HG03457 (cell line): ENCODE measurements around the gene WDR72.
"Not testable (repeated sequence)": the region's sequence is repeated elsewhere in the genome, so short reads cannot be mapped to it uniquely, and the experiment has no call there.

Source experiments
- ATAC-seq: cut with Tn5 transposase; IDR thresholded peaks from one replicate; pipeline ENCODE4 v1.9.1; 2021; ENCODE audit warnings: moderate number of reproducible peaks; ENCODE audit not compliant: unreplicated experiment

The WDR72 gene

DNA sequence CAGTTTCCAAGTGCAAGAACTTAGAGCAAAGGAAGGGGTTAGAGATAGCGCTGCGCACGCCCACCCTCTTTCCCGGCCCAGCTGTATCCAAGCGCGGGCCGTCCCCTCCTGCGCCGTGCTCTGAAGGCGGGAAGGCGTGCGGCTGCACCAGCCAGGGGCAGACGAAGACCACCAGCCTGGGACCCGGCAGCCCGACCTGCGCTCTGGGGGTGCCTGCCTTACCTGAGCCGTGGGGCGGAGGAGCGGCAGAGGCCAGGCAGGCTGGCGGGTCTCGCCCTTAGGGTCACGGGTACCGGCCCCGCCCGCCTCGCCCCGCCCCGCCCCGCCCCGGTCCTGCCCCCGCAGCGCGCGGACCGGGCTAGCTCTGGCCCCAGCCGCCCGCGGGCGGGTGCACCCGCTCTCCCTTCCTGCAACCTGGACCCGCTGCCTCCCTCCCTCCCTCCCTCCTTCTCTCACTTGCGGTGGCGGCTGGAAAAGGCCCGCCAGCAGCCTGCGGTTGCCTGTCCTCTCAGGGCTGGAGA lies at the start of gene WDR72:
TSS of gene WDR72 (minus strand) at position 253 of the 521 bp plus-strand sequence. CDS start 26,514 bp downstream, outside the sequence.
- ATAC-seq, result no peak

GRCh38 chr15:53808058-53808706 lies 48.7 kb upstream of the WDR72 start:
- ATAC-seq, result no peak

DNA sequence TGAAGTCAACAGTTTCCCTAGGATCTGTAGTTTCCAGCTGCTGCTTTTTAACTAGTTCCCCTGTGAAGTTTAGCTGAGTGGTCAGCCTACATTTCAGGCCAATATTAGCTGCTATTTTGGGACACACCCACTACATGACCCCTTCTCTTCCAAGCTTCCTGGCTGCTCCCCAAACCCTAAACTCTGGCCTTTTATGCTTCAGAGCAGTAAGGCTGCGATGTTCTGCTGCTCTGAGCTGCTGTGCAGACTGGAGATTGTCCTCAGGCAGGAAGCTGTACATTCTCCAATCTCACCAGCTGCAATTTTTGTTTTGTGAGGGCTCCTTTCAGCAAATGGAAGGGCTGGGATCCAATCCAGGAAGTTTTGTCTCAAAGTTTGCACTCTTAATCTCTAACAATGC lies 48.0 kb upstream of the WDR72 start:
- ATAC-seq, result no peak

- ATAC-seq, result no peak
Measured at GRCh38 chr15:53802672-53803071, 43.2 kb upstream of the WDR72 start.

DNA sequence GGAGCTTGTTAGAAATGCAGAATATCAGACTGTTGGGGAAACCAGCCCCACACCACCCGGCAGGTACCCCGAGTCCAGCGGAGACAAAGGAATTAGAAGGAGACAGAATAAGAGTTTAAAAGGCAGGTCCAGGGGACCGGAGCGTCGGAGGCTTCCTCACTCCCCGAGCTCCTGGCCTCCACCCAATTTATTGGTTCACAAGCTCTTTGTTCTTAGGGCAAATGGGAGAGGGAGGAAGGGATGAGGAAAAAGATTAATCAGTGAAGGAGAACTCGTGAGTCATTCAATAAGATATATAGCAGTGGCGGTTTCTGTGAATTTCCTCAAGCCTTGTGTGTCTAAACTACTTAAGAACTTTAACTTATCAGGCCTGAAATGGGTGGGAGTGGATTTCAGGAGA lies 32.1 kb upstream of the WDR72 start:
- no peak for ATAC-seq

- no peak for ATAC-seq
Measured at GRCh38 chr15:53789654-53790375, 30.4 kb upstream of the WDR72 start.

DNA sequence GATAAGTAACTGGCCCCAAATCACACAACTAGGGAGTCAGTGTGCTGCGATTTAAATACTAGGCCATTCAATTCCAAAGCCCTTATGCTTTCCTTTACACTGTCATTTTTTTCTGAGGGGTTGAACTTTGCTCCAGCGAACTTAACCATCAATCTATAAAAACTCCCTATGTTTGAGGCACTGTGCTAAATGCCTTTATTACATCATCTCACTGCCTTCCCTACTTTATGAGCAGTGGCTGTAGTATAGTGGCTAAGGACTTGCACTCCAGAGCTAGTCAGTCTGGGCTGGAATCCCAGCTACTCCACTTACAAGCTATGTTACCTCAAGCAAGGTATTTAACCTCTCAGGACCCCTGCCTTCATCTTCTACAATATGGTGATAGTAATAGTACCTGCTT lies 26.9 kb upstream of the WDR72 start:
- ATAC-seq, result no peak

- ATAC-seq, result not testable (repeated sequence)
Measured at GRCh38 chr15:53785241-53785640, 25.8 kb upstream of the WDR72 start.

DNA sequence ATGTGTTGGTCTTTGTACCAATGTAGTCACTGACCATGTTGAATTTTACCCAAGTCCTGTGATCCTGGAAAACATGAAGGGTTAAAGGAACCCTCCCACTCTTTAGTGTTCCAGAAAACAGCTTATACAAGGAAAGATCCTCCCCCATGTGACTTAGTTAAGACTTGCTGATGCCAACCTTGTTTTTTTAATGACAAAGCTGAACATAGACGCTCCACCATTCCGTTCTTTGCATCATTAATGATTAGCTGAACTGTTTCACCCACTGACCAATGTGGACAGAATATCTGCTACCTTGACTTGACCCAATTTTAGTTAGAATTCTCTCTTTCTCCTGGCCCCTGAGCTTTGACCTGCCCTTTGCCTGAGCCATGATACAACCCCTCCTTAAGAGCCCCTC lies 3.5 kb upstream of the WDR72 start:
- no peak for ATAC-seq

DNA sequence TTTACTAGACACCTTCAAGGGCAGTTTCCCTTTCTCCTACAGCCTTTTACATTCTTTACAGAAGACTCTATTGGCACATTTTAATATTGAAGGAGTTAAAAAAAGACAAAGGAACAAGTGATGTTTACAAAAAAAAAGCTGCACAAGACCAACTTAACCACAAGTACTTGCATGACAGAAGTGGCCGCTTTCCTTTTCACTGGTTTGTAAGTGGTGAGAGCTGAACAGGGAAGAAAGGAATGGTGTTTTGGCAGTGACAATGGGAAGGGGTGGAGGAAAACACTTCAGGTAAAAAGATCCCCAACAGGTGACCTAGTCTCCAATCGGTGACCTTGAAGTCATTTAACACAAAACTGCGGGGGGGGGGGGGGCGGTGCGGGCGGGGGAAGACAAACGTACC lies 1.1 kb downstream of the WDR72 start:
- no peak for ATAC-seq

DNA sequence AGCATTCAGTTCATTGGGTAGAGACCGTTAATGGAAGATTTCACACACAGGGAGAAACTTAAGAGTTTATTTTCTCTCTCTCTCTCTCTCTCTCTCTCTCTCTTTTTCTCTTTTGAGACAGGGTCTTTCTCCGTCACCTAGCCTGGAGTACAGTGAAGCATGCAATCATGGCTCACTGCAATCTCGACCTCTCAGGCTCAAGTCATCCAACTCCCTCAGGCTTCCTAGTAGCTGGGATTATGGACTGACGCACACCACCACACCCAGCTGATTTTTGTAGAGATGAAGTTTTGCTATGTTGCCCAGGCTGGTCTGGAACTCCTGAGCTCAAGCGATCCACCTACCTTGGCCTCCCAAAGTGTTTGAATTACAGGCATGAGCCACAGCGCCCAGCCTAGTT lies 1.6 kb downstream of the WDR72 start:
- ATAC-seq, result no peak

GRCh38 chr15:53753813-53754212 lies 5.7 kb downstream of the WDR72 start:
- ATAC-seq, result no peak

GRCh38 chr15:53752406-53752805 lies 7.1 kb downstream of the WDR72 start:
- ATAC-seq, result no peak

DNA sequence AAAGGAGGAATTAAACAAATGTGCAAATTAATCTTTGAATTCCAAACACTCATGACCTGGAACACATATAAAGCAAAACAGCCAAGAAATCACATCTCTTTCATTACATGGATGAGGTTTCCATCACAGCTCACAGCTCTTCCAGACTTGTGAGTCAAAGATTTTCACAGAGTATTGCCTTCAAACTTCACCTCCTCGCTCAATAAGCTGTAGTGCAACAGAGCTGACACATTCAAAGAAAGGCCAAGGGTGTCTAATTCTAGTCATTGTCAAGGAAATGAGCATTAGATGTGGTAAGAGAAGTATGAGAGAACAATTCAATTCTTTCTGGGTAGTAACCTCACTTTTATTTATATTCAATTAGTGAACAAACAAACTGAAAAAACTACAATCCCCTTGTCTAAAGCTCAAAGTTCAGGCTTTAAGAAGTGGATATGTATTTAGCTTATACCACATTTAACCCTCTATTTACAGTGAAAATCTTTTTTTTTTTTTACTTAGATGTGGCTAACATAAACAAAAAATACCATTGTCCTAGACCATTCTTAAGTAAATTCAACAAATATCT lies 11.9 kb downstream of the WDR72 start:
- ATAC-seq, result no peak

GRCh38 chr15:53746101-53746500 lies 13.4 kb downstream of the WDR72 start:
- no peak for ATAC-seq

GRCh38 chr15:53739651-53740050 lies 19.8 kb downstream of the WDR72 start:
- ATAC-seq, result no peak

DNA sequence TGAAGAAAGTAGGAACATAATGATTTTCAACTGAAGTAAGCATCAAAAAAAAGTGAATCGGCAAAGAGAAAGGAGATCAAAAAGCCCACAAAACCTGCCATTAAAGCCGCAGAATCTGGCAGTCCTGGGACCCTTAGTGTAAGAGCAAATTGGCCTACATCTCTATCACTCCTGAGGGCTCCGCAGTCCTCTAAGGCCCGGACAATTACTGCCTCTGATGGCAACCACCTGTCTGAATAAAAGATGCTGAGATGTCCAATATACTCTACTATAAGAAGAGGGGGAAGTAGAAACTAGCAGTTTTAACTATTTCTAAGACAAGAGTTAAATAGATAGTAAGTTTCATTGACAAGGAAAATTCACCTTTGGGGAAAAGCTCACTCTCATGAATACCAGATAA lies 20.3 kb downstream of the WDR72 start:
- no peak for ATAC-seq

- ATAC-seq, result no peak
Measured at GRCh38 chr15:53721334-53722087, 38.0 kb downstream of the WDR72 start.

GRCh38 chr15:53716909-53717876 lies 42.3 kb downstream of the WDR72 start:
- ATAC-seq, result no peak

DNA sequence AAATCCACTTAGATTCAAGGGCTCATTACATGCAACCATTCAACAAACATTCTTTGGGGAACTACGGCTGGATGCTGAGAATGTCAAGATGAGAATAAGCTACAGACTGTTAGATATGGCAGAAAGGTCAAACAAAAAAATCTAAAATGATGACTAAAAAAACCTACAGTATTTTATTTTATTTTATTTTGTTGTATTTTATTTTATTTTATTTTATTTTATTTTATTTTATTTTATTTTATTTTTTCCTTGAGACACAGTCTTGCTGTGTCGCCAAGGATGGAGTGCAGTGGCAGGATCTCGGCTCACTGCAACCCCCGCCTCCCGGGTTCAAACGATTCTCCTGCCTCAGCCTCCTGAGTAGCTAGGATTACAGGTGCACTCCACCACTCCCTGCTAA lies 46.2 kb downstream of the WDR72 start:
- ATAC-seq, result no peak
